Natural killer cell treated with Interleukin-12 subunit alpha and Interleukin-12 subunit beta and Interleukin-15 and Interleukin-18, amount 100 ng/mL, for 72 hours (primary cell): ENCODE data around the gene ATP6V0D1. TPM values are rescaled to one million over a fixed set of nuclear protein-coding genes. Genes with fewer than 3 reads are reported as not detected.
"Not testable (repeated sequence)": the region's sequence is repeated elsewhere in the genome, so short reads cannot be mapped to it uniquely, and the experiment has no call there.

Source experiments
- ATAC-seq, 2 donors: fragments of 150-1000 bp; cut with Tn5 transposase in 1 of 2; sonication (Bioruptor Pico), chemical (Tn5 transposase) in 1 of 2; 2 replicates each; pipeline ENCODE4 v1.10.0; 2021
- DNase-seq: peaks from one replicate; pipeline ENCODE4 v3.0.0; 2022; ENCODE audit warnings: low spot score
- H3K27ac Mint-ChIP-seq, 2 donors: 1 replicate in 1 of 2; 2 replicates in 1 of 2; pipeline ENCODE4 v1.8.0; 2022; ENCODE audit warnings: mixed read lengths in 2 of 2, mild to moderate bottlenecking in 1 of 2, moderate library complexity in 1 of 2
- H3K27me3 Mint-ChIP-seq, 2 donors: 1 replicate in 1 of 2; 2 replicates in 1 of 2; pipeline ENCODE4 v1.8.0; 2022; ENCODE audit warnings: mixed read lengths in 2 of 2
- H3K36me3 Mint-ChIP-seq: one replicate; pipeline ENCODE4 v1.8.0; 2022; ENCODE audit warnings: mixed read lengths
- H3K4me1 Mint-ChIP-seq, 2 donors: 1 replicate in 1 of 2; 2 replicates in 1 of 2; pipeline ENCODE4 v1.8.0; 2022; ENCODE audit warnings: low read depth in 2 of 2, mixed read lengths in 2 of 2, mild to moderate bottlenecking in 1 of 2
- H3K4me3 Mint-ChIP-seq: one replicate; pipeline ENCODE4 v1.8.0; 2022; ENCODE audit warnings: mixed read lengths
- H3K9me3 Mint-ChIP-seq: 2 replicates; pipeline ENCODE4 v1.8.0; 2022; ENCODE audit warnings: mixed read lengths
- total RNA-seq, 2 donors: library from RNA; stranded (reverse); gene quantifications; one replicate each; pipeline ENCODE4 v1.2.3, GENCODE V29; 2022

ATP6V0D1 gene
- total RNA-seq, 2 donors from 2014 or later, result 66.9 to 85.5 TPM

GRCh38 chr16:67417333-67418061 lies 63.5 kb downstream of the ATP6V0D1 start:
- H3K27me3 Mint-ChIP-seq, result peaks cover 7 to 19% of the 10 kb centered on the region in 2 donors
- H3K4me3 Mint-ChIP-seq, result peak overlapping the region; percentile 49
- no peaks in the 10 kb centered on the region for H3K9me3 Mint-ChIP-seq
- ATAC-seq, result no peak
- no peak for DNase-seq
- H3K27ac Mint-ChIP-seq, result no peak overlapping the region
- no peaks in the 10 kb centered on the region for H3K36me3 Mint-ChIP-seq
- H3K4me1 Mint-ChIP-seq, result peaks cover 10 to 11% of the 10 kb centered on the region in 2 donors

GRCh38 chr16:67415872-67416793 lies 64.8 kb downstream of the ATP6V0D1 start, which contains the start of gene ZDHHC1:
Gene ZDHHC1, minus strand, starts transcription at chr16:67416477. Its CDS starts 8,702 bp downstream, at chr16:67407775.
- H3K36me3 Mint-ChIP-seq, result no peaks in the 10 kb centered on the region
- peaks cover 7 to 22% of the 10 kb centered on the region in 2 donors for H3K27me3 Mint-ChIP-seq
- H3K27ac Mint-ChIP-seq, result peak within 1 kb of the TSS; percentile 60 to 88
- H3K4me3 Mint-ChIP-seq, result peak within 1 kb of the TSS; percentile 91
- no peak for DNase-seq
- peaks cover 10 to 11% of the 10 kb centered on the region in 2 donors for H3K4me1 Mint-ChIP-seq
- no peaks in the 10 kb centered on the region for H3K9me3 Mint-ChIP-seq
- ATAC-seq, result peak; percentile 93 to 94

GRCh38 chr16:67415421-67415820 lies 65.5 kb downstream of the ATP6V0D1 start:
- not testable (repeated sequence) for H3K9me3 Mint-ChIP-seq, H3K36me3 Mint-ChIP-seq, DNase-seq, H3K27ac Mint-ChIP-seq, ATAC-seq
- Mint-ChIP-seq H3K4me1 (peaks cover 10 to 11% of the 10 kb centered on the region in 2 donors), H3K4me3 (peak overlapping the region; percentile 58), H3K27me3 (peaks cover 7 to 22% of the 10 kb centered on the region in 2 donors)

- H3K36me3 Mint-ChIP-seq, result no peaks in the 10 kb centered on the region
- H3K4me1 Mint-ChIP-seq, result peaks cover 10 to 11% of the 10 kb centered on the region in 2 donors
- DNase-seq, result no peak
- peaks cover 2 to 17% of the 10 kb centered on the region in 2 donors for H3K27me3 Mint-ChIP-seq
- H3K9me3 Mint-ChIP-seq, result no peaks in the 10 kb centered on the region
- H3K4me3 Mint-ChIP-seq, result no peak overlapping the region
- no peak for ATAC-seq
- H3K27ac Mint-ChIP-seq, result no peak overlapping the region
Observed at GRCh38 chr16:67413978-67414911, 66.7 kb downstream of the ATP6V0D1 start.

- ATAC-seq (no peak), DNase-seq (no peak)
- peaks cover 8 to 11% of the 10 kb centered on the region in 2 donors for H3K4me1 Mint-ChIP-seq
- H3K27ac Mint-ChIP-seq, result no peak overlapping the region
- no peaks in the 10 kb centered on the region for H3K36me3 Mint-ChIP-seq
- peaks cover 0 to 12% of the 10 kb centered on the region in 2 donors for H3K27me3 Mint-ChIP-seq
- no peak overlapping the region for H3K4me3 Mint-ChIP-seq
- no peaks in the 10 kb centered on the region for H3K9me3 Mint-ChIP-seq
Observed at GRCh38 chr16:67412294-67412693, 68.7 kb downstream of the ATP6V0D1 start.

GRCh38 chr16:67411339-67411738 lies 69.6 kb downstream of the ATP6V0D1 start:
- H3K9me3 Mint-ChIP-seq, result no peaks in the 10 kb centered on the region
- ATAC-seq (no peak), DNase-seq (no peak)
- H3K27me3 Mint-ChIP-seq, result peaks cover 0 to 8% of the 10 kb centered on the region in 2 donors
- peaks cover 3 to 6% of the 10 kb centered on the region in 2 donors for H3K4me1 Mint-ChIP-seq
- H3K4me3 Mint-ChIP-seq, result no peak overlapping the region
- H3K36me3 Mint-ChIP-seq, result no peaks in the 10 kb centered on the region
- no peak overlapping the region for H3K27ac Mint-ChIP-seq

GRCh38 chr16:67409631-67410030 lies 71.3 kb downstream of the ATP6V0D1 start:
- H3K4me3 Mint-ChIP-seq, result no peak overlapping the region
- DNase-seq, result no peak
- ATAC-seq, result no peak
- H3K4me1 Mint-ChIP-seq, result no peaks in the 10 kb centered on the region
- no peaks in the 10 kb centered on the region for H3K36me3 Mint-ChIP-seq
- H3K9me3 Mint-ChIP-seq, result no peaks in the 10 kb centered on the region
- H3K27ac Mint-ChIP-seq, result no peak overlapping the region
- peaks cover 0 to 6% of the 10 kb centered on the region in 2 donors for H3K27me3 Mint-ChIP-seq

- DNase-seq (no peak), ATAC-seq (no peak)
- no peaks in the 10 kb centered on the region for H3K36me3 Mint-ChIP-seq
- peaks cover 0 to 5% of the 10 kb centered on the region in 2 donors for H3K27me3 Mint-ChIP-seq
- no peaks in the 10 kb centered on the region for H3K9me3 Mint-ChIP-seq
- no peak overlapping the region for H3K4me3 Mint-ChIP-seq
- H3K4me1 Mint-ChIP-seq, result no peaks in the 10 kb centered on the region
- H3K27ac Mint-ChIP-seq, result no peak overlapping the region
Observed at GRCh38 chr16:67407788-67408452, 73.0 kb downstream of the ATP6V0D1 start.

GRCh38 chr16:67407176-67407787 lies 73.7 kb downstream of the ATP6V0D1 start:
- Mint-ChIP-seq H3K4me3 (no peak overlapping the region), H3K9me3 (no peaks in the 10 kb centered on the region), H3K36me3 (no peaks in the 10 kb centered on the region), H3K27ac (no peak overlapping the region), H3K27me3 (peaks cover under 1 to 6% of the 10 kb centered on the region in 2 donors), H3K4me1 (no peaks in the 10 kb centered on the region)
- ATAC-seq (no peak), DNase-seq (no peak)

GRCh38 chr16:67406111-67406971 lies 74.6 kb downstream of the ATP6V0D1 start:
- Mint-ChIP-seq H3K27ac (no peak overlapping the region), H3K27me3 (peaks cover 7 to 10% of the 10 kb centered on the region in 2 donors), H3K4me3 (no peak overlapping the region), H3K9me3 (no peaks in the 10 kb centered on the region), H3K4me1 (no peaks in the 10 kb centered on the region), H3K36me3 (no peaks in the 10 kb centered on the region)
- DNase-seq, result no peak
- ATAC-seq, result no peak

- Mint-ChIP-seq H3K9me3 (no peaks in the 10 kb centered on the region), H3K36me3 (no peaks in the 10 kb centered on the region), H3K27me3 (peaks cover 6 to 10% of the 10 kb centered on the region in 2 donors), H3K27ac (no peak overlapping the region), H3K4me3 (no peak overlapping the region), H3K4me1 (no peaks in the 10 kb centered on the region)
- no peak for DNase-seq
- ATAC-seq, result no peak
Observed at GRCh38 chr16:67405336-67405735, 75.6 kb downstream of the ATP6V0D1 start.
